ENCODE measurements around the gene AGBL1.

AGBL1 gene

GRCh38 chr15:86664581-86664980 lies 584.9 kb downstream of the AGBL1 start:
- Histone ChIP-seq H3K9me3 (ENCODE audit: control insufficient read depth, insufficient read depth, low read depth, low read length) (no peaks in the 10 kb centered on the region), H3K36me3 (ENCODE audit: control insufficient read depth in 2 of 2, insufficient read depth in 1 of 2, low read length in 2 of 2) (no peaks in the 10 kb centered on the region), H3K27ac (ENCODE audit: extremely low read depth, low read depth, low read length) (no peak overlapping the region), H3K4me1 (ENCODE audit: control insufficient read depth, insufficient read depth, low read length) (no peaks in the 10 kb centered on the region), H3K4me3 (ENCODE audit: low read depth, low read length) (no peak overlapping the region)
- ChIA-PET POLR2A (no interaction called here), CTCF (no interaction called here)
- TF ChIP-seq, protein P1, sequence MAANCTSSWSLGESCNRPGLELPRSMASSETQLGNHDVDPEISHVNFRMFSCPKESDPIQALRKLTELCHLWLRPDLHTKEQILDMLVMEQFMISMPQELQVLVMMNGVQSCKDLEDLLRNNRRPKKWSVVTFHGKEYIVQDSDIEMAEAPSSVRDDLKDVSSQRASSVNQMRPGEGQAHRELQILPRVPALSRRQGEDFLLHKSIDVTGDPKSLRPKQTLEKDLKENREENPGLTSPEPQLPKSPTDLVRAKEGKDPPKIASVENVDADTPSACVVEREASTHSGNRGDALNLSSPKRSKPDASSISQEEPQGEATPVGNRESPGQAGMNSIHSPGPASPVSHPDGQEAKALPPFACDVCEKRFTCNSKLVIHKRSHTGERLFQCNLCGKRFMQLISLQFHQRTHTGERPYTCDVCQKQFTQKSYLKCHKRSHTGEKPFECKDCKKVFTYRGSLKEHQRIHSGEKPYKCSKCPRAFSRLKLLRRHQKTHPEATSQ (tag by site-specific recombination; IDR thresholded peaks at IDR 0.05), result no peak
- TF ChIP-seq ZNF510 (tag by site-specific recombination; IDR thresholded peaks at IDR 0.05; ENCODE audit: insufficient replicate concordance) (no peak), YY1 (tag by site-specific recombination; IDR thresholded peaks at IDR 0.05) (no peak)

DNA sequence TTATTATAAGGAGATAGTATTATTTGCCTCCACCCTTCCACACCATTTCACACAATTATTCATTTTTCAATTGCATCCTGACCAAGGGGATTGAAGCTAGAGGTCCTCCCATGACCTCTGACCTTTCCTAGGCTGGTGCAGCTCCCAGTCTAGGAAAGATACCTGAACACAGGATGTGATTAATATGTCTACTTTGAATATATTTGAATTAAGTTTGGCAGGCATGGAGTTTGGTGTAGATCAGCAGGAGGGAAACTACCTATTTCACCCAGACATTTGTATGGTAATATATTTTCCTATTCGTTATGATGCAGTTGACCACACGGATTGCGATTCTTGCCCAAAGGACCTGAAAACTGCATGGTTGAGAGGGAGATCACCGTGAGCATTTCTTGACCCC lies 596.3 kb downstream of the AGBL1 start:
- no peaks in the 10 kb centered on the region for H3K9me3 ChIP-seq (ENCODE audit: control insufficient read depth, insufficient read depth, low read depth, low read length)
- H3K27ac ChIP-seq (ENCODE audit: extremely low read depth, low read depth, low read length), result no peak overlapping the region
- H3K4me3 ChIP-seq (ENCODE audit: low read depth, low read length), result no peak overlapping the region
- no peaks in the 10 kb centered on the region for H3K4me1 ChIP-seq (ENCODE audit: control insufficient read depth, insufficient read depth, low read length)
- TF ChIP-seq KLF16 (tag by site-specific recombination; IDR thresholded peaks at IDR 0.05) (no peak), SP2 (tag by site-specific recombination; IDR thresholded peaks at IDR 0.05) (no peak), ZNF768 (tag by site-specific recombination; IDR thresholded peaks at IDR 0.05) (no peak), ZNF202 (tag by site-specific recombination; IDR thresholded peaks at IDR 0.05; ENCODE audit: borderline replicate concordance) (no peak), ZNF404 (tag by site-specific recombination; IDR thresholded peaks at IDR 0.05) (no peak), ZNF335 (tag by site-specific recombination; conservative IDR thresholded peaks at IDR 0.05) (no peak), ZNF654 (tag by site-specific recombination; IDR thresholded peaks at IDR 0.05; ENCODE audit: low read depth) (no peak), PATZ1 (tag by site-specific recombination; IDR thresholded peaks at IDR 0.05) (no peak)
- TF ChIP-seq, protein P1 (tag by site-specific recombination; IDR thresholded peaks at IDR 0.05), result no peak
- POLR2A ChIA-PET, result no interaction called here
- CTCF ChIA-PET, result no interaction called here
- H3K36me3 ChIP-seq (ENCODE audit: control insufficient read depth in 2 of 2, insufficient read depth in 1 of 2, low read length in 2 of 2), result no peaks in the 10 kb centered on the region

- Histone ChIP-seq H3K4me1 (ENCODE audit: control insufficient read depth, insufficient read depth, low read length) (no peaks in the 10 kb centered on the region), H3K36me3 (ENCODE audit: control insufficient read depth in 2 of 2, insufficient read depth in 1 of 2, low read length in 2 of 2) (no peaks in the 10 kb centered on the region), H3K27ac (ENCODE audit: extremely low read depth, low read depth, low read length) (no peak overlapping the region), H3K9me3 (ENCODE audit: control insufficient read depth, insufficient read depth, low read depth, low read length) (no peaks in the 10 kb centered on the region), H3K4me3 (ENCODE audit: low read depth, low read length) (no peak overlapping the region)
- POLR2A ChIA-PET, result no interaction called here
- TF ChIP-seq KLF9 (tag by site-specific recombination; IDR thresholded peaks at IDR 0.05; ENCODE audit: low read depth) (no peak), ZNF837 (tag by site-specific recombination; IDR thresholded peaks at IDR 0.05) (no peak), PRDM1 (tag by site-specific recombination; IDR thresholded peaks at IDR 0.05) (no peak), ZNF223 (tag by site-specific recombination; IDR thresholded peaks at IDR 0.05) (no peak), ZNF280D (tag by site-specific recombination; IDR thresholded peaks at IDR 0.05) (no peak), ZNF404 (tag by site-specific recombination; IDR thresholded peaks at IDR 0.05) (no peak), PBX3 (CRISPR knock-in tag; IDR thresholded peaks at IDR 0.05) (no peak)
- CTCF ChIA-PET, result no interaction called here
Measured at GRCh38 chr15:86677278-86677677, 597.6 kb downstream of the AGBL1 start.
